PFSK-1 (cell line): Measurements from ENCODE around the gene BICD1.

Experiments
- FOXP2 ChIP-seq: optimal IDR thresholded peaks from 2 replicates; pipeline ENCODE3; 2011; ENCODE audit warnings: borderline replicate concordance, control low read depth, inconsistent platforms; ENCODE audit not compliant: insufficient read depth; ENCODE audit errors: extremely low read length, extremely low read depth
- POLR2AphosphoS5 ChIP-seq: IDR thresholded peaks from 2 replicates; pipeline ENCODE4 v1.6.1; 2012; ENCODE audit warnings: low read depth, mild to moderate bottlenecking, control low read depth, low read length, moderate library complexity
- SIN3A ChIP-seq: IDR thresholded peaks from 2 replicates; pipeline ENCODE4 v1.6.1; 2012; ENCODE audit warnings: mild to moderate bottlenecking, low read length, moderate library complexity, borderline replicate concordance; ENCODE audit not compliant: insufficient read depth
- TAF1 ChIP-seq: IDR thresholded peaks from 2 replicates; pipeline ENCODE4 v1.6.1; 2012; ENCODE audit warnings: low read length, control low read depth, borderline replicate concordance; ENCODE audit not compliant: insufficient read depth
- TF ChIP-seq, protein P1 (sequence below), 2 experiments: IDR thresholded peaks; 2 replicates each; pipeline versions ENCODE4 v1.6.1 to v1.8.0; 2011 to 2012; ENCODE audit warnings: low read depth in 2 of 2, low read length in 2 of 2, control low read depth in 1 of 2, inconsistent platforms in 1 of 2, mild to moderate bottlenecking in 1 of 2, moderate library complexity in 1 of 2; ENCODE audit not compliant: insufficient read depth in 1 of 2

BICD1 gene

GRCh38 chr12:32116897-32117296 lies 10.2 kb downstream of the BICD1 start:
- TF ChIP-seq FOXP2: no peak
- TF ChIP-seq SIN3A: no peak

DNA sequence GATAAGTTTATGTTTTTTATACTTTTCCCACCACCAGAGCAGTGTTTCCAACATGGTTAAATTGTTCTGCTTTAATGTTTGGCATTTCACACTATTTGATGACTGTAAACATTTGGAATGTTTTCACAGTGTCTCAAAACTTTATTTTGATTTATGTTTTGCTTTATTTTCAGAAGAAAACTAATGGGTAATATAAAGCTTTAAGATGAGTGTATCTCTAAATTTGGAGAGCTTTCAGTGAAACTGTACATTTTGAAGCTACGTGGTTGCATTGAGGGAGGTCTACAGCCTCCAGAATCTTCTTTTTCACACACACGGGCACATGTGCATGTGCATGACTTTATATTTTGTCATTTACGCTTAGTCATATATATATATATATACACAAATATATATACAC lies 10.7 kb downstream of the BICD1 start:
- no peak for TF ChIP-seq SIN3A
- TF ChIP-seq, protein P1, sequence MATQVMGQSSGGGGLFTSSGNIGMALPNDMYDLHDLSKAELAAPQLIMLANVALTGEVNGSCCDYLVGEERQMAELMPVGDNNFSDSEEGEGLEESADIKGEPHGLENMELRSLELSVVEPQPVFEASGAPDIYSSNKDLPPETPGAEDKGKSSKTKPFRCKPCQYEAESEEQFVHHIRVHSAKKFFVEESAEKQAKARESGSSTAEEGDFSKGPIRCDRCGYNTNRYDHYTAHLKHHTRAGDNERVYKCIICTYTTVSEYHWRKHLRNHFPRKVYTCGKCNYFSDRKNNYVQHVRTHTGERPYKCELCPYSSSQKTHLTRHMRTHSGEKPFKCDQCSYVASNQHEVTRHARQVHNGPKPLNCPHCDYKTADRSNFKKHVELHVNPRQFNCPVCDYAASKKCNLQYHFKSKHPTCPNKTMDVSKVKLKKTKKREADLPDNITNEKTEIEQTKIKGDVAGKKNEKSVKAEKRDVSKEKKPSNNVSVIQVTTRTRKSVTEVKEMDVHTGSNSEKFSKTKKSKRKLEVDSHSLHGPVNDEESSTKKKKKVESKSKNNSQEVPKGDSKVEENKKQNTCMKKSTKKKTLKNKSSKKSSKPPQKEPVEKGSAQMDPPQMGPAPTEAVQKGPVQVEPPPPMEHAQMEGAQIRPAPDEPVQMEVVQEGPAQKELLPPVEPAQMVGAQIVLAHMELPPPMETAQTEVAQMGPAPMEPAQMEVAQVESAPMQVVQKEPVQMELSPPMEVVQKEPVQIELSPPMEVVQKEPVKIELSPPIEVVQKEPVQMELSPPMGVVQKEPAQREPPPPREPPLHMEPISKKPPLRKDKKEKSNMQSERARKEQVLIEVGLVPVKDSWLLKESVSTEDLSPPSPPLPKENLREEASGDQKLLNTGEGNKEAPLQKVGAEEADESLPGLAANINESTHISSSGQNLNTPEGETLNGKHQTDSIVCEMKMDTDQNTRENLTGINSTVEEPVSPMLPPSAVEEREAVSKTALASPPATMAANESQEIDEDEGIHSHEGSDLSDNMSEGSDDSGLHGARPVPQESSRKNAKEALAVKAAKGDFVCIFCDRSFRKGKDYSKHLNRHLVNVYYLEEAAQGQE (IDR thresholded peaks at IDR 0.05; ENCODE audit: insufficient read depth in 1 of 2, low read depth in 2 of 2, low read length in 2 of 2): no peak
- TF ChIP-seq POLR2AphosphoS5: no peak
- TF ChIP-seq FOXP2: no peak
- TF ChIP-seq TAF1: no peak

- TF ChIP-seq FOXP2 (no peak), POLR2AphosphoS5 (no peak)
These were observed 12.2 kb downstream of the BICD1 start for GRCh38 chr12:32118806-32119205.

- TF ChIP-seq, protein P1 (IDR thresholded peaks at IDR 0.05; ENCODE audit: insufficient read depth in 1 of 2, low read depth in 2 of 2, low read length in 2 of 2): no peak
- no peak for TF ChIP-seq FOXP2
- no peak for TF ChIP-seq POLR2AphosphoS5
- no peak for TF ChIP-seq SIN3A
- TF ChIP-seq TAF1: no peak
These were observed 13.8 kb downstream of the BICD1 start for GRCh38 chr12:32120419-32120818.

DNA sequence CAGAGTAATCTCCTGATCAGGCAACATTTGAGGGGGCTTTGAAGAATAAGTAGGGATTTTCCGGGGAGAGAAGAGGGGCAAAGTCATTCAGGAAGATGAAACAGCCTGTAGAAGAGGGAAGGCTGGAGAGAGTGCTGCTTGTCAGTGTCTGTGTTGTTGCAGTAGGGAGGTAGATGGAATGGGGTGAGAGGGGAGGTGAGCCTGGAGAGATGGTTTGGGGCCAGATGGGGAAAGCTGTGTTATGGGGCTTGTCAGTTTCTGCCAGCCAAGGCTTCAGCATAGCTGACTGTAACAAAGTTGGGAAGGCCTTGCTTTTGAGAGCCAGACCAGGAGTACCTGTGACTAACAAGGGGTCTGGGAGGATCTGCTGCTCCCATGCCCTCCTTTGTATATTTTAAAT lies 18.0 kb downstream of the BICD1 start:
- TF ChIP-seq, protein P1 (IDR thresholded peaks at IDR 0.05; ENCODE audit: insufficient read depth in 1 of 2, low read depth in 2 of 2, low read length in 2 of 2): no peak
- TF ChIP-seq POLR2AphosphoS5: no peak
- no peak for TF ChIP-seq FOXP2

DNA sequence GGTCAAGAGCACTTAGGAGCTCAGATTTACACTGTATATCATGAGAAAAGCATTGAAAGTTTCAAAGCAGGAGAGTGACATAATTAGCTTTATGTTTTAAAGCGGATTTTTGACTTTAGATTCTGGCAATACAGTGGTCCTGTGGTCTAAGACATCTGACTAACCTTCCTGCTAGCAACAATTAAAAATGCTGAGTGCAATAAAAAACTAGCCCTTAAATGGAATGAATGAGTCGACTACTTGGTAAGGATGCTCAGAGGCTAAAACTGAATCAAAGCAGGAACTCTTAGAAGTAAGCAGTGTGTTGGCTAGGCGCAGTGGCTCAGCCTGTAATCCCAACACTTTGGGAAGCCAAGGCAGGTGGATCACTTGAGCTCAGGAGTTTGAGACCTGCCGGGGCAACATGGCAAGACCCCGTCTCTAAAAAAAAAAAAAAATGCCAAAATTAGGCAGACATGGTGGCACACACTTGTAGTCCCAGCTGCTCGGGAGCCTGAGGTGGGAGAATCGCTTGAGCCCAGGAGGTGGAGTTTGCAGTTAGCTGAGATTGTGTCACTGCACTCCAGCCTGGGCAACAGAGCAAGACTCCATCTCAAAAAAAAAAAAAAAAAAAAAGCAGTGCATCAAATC lies 18.9 kb downstream of the BICD1 start:
- TF ChIP-seq SIN3A (no peak), TAF1 (no peak), POLR2AphosphoS5 (no peak), FOXP2 (no peak)
- TF ChIP-seq, protein P1 (IDR thresholded peaks at IDR 0.05; ENCODE audit: insufficient read depth in 1 of 2, low read depth in 2 of 2, low read length in 2 of 2): no peak
